Nephron progenitor cell (in vitro differentiated cells): ENCODE measurements around the gene CST9L.

Experiments used
- DNase-seq: peaks from one replicate; pipeline ENCODE4 v3.0.0; 2021
- H3K27ac Mint-ChIP-seq: 2 replicates; pipeline ENCODE4 v1.8.0; 2021; ENCODE audit warnings: mild to moderate bottlenecking, moderate library complexity, mixed read lengths
- H3K27me3 Mint-ChIP-seq: 2 replicates; pipeline ENCODE4 v1.8.0; 2021; ENCODE audit warnings: mild to moderate bottlenecking, low read depth, mixed read lengths; ENCODE audit not compliant: poor library complexity
- H3K36me3 Mint-ChIP-seq: 2 replicates; pipeline ENCODE4 v1.8.0; 2021; ENCODE audit warnings: low read depth, mixed read lengths
- H3K4me1 Mint-ChIP-seq: 2 replicates; pipeline ENCODE4 v1.8.0; 2021; ENCODE audit warnings: mixed read lengths
- H3K4me3 Mint-ChIP-seq: 2 replicates; pipeline ENCODE4 v1.8.0; 2021; ENCODE audit warnings: mild to moderate bottlenecking, moderate library complexity, mixed read lengths
- H3K9me3 Mint-ChIP-seq: 2 replicates; pipeline ENCODE4 v1.8.0; 2021; ENCODE audit warnings: mild to moderate bottlenecking, moderate library complexity, mixed read lengths
- CTCF ChIP-seq: fragments of 200-600 bp; sonication (generic); IDR thresholded peaks from 2 replicates; pipeline ENCODE4 v1.5.0; 2021; ENCODE audit warnings: antibody characterized with exemption

Gene CST9L

GRCh38 chr20:23533161-23533560 is 35.1 kb downstream of the CST9L start:
- Mint-ChIP-seq H3K9me3 (peaks cover 17% of the 10 kb centered on the region), H3K4me3 (no peak overlapping the region), H3K4me1 (no peaks in the 10 kb centered on the region), H3K36me3 (no peaks in the 10 kb centered on the region), H3K27ac (no peak overlapping the region), H3K27me3 (no peaks in the 10 kb centered on the region)
- DNase-seq = no peak
- TF ChIP-seq CTCF = no peak

GRCh38 chr20:23532533-23532932 is 35.8 kb downstream of the CST9L start:
- no peak for TF ChIP-seq CTCF
- Mint-ChIP-seq H3K4me1 (no peaks in the 10 kb centered on the region), H3K9me3 (peaks cover 19% of the 10 kb centered on the region), H3K4me3 (no peak overlapping the region), H3K36me3 (no peaks in the 10 kb centered on the region), H3K27me3 (no peaks in the 10 kb centered on the region), H3K27ac (no peak overlapping the region)
- no peak for DNase-seq

- no peak for TF ChIP-seq CTCF
These were observed 37.2 kb downstream of the CST9L start for GRCh38 chr20:23530937-23531567.

GRCh38 chr20:23528867-23529431 is 39.3 kb downstream of the CST9L start:
- no peak overlapping the region for H3K27ac Mint-ChIP-seq
- H3K4me3 Mint-ChIP-seq = no peak overlapping the region
- no peak for TF ChIP-seq CTCF
- peaks cover 8% of the 10 kb centered on the region for H3K4me1 Mint-ChIP-seq
- H3K36me3 Mint-ChIP-seq = no peaks in the 10 kb centered on the region
- no peak for DNase-seq
- peaks cover 19% of the 10 kb centered on the region for H3K9me3 Mint-ChIP-seq
- H3K27me3 Mint-ChIP-seq = no peaks in the 10 kb centered on the region

More at GRCh38 chr20:23530937-23531567, 37.2 kb downstream of the CST9L start:
- Mint-ChIP-seq H3K4me1 (no peaks in the 10 kb centered on the region), H3K27me3 (no peaks in the 10 kb centered on the region), H3K4me3 (no peak overlapping the region), H3K9me3 (peaks cover 19% of the 10 kb centered on the region), H3K27ac (no peak overlapping the region), H3K36me3 (no peaks in the 10 kb centered on the region)
- DNase-seq = no peak

- TF ChIP-seq CTCF = no peak
- no peaks in the 10 kb centered on the region for H3K27me3 Mint-ChIP-seq
- peaks cover 19% of the 10 kb centered on the region for H3K9me3 Mint-ChIP-seq
- H3K4me3 Mint-ChIP-seq = no peak overlapping the region
- H3K36me3 Mint-ChIP-seq = no peaks in the 10 kb centered on the region
- H3K27ac Mint-ChIP-seq = no peak overlapping the region
- DNase-seq = no peak
- peaks cover 11% of the 10 kb centered on the region for H3K4me1 Mint-ChIP-seq
These were observed 41.4 kb downstream of the CST9L start for GRCh38 chr20:23526850-23527249.

GRCh38 chr20:23524146-23524545 is 44.1 kb downstream of the CST9L start:
- no peaks in the 10 kb centered on the region for H3K36me3 Mint-ChIP-seq
- no peak for DNase-seq
- TF ChIP-seq CTCF = no peak
- no peak overlapping the region for H3K27ac Mint-ChIP-seq
- peaks cover 26% of the 10 kb centered on the region for H3K4me1 Mint-ChIP-seq
- peaks cover 9% of the 10 kb centered on the region for H3K9me3 Mint-ChIP-seq
- H3K4me3 Mint-ChIP-seq = no peak overlapping the region
- peaks cover 4% of the 10 kb centered on the region for H3K27me3 Mint-ChIP-seq
